ENCODE measurements around the gene RPL36A.

The RPL36A gene

GRCh38 chrX:101390664-101391525, at the start of gene RPL36A:
Gene RPL36A (plus strand): TSS chrX:101391011. CDS start chrX:101391044, 33 bp downstream.
- DNase-seq: peak; percentile 93

GRCh38 chrX:101347859-101348451, 42.9 kb upstream of the RPL36A start:
- peak; percentile 9 for DNase-seq

- peak; percentile 82 for DNase-seq
Measured at GRCh38 chrX:101348452-101349192, 42.2 kb upstream of the RPL36A start, which contains the start of gene TIMM8A. Gene TIMM8A (minus strand): TSS chrX:101348742. CDS start chrX:101348664, 78 bp downstream.

- no peak for DNase-seq
Measured at GRCh38 chrX:101349193-101349562, 41.6 kb upstream of the RPL36A start.

GRCh38 chrX:101357166-101357795, 33.5 kb upstream of the RPL36A start:
- DNase-seq: peak; percentile 3

- DNase-seq: no peak
Measured at GRCh38 chrX:101359966-101360365, 30.8 kb upstream of the RPL36A start.

- no peak for DNase-seq
Measured at GRCh38 chrX:101360390-101360789, 30.4 kb upstream of the RPL36A start.

GRCh38 chrX:101362116-101362515, 28.7 kb upstream of the RPL36A start:
- DNase-seq: no peak

- no peak for DNase-seq
Measured at GRCh38 chrX:101362757-101363156, 28.1 kb upstream of the RPL36A start.

GRCh38 chrX:101365301-101365795, 25.5 kb upstream of the RPL36A start:
- no peak for DNase-seq

GRCh38 chrX:101368800-101369199, 22.0 kb upstream of the RPL36A start:
- no peak for DNase-seq

- DNase-seq: no peak
Measured at GRCh38 chrX:101369687-101370086, 21.1 kb upstream of the RPL36A start.

- DNase-seq: peak; percentile 7
Measured at GRCh38 chrX:101370888-101371504, 19.8 kb upstream of the RPL36A start.

GRCh38 chrX:101377547-101377946, 13.3 kb upstream of the RPL36A start:
- DNase-seq: no peak

GRCh38 chrX:101383679-101384205, 7.1 kb upstream of the RPL36A start:
- DNase-seq: peak; percentile 37

GRCh38 chrX:101385026-101385684, 5.7 kb upstream of the RPL36A start:
- no peak for DNase-seq

- no peak for DNase-seq
Measured at GRCh38 chrX:101385795-101386541, 4.8 kb upstream of the RPL36A start, which contains the start of gene BTK. Gene BTK (minus strand): TSS chrX:101386191. CDS start chrX:101375284, 10,907 bp downstream.

- no peak for DNase-seq
Measured at GRCh38 chrX:101386542-101386885, 4.3 kb upstream of the RPL36A start.

- DNase-seq: no peak
Measured at GRCh38 chrX:101388604-101389003, 2.2 kb upstream of the RPL36A start.

- no peak for DNase-seq
Measured at GRCh38 chrX:101391831-101392230, 1.0 kb downstream of the RPL36A start.
